HL-60 (cell line): Measurements from ENCODE around the gene MOB3B.

Experiments used
- DNase-seq, 2 experiments: peaks; one replicate each; pipeline ENCODE4 v3.0.0-alpha.2; 2010 to 2020; ENCODE audit warnings: low read depth in 1 of 2, low spot score in 1 of 2
- H3K27ac ChIP-seq: fragments of 250-450 bp; sonication (Bioruptor Pico); replicated peaks from 2 replicates; pipeline ENCODE4 v1.5.1; 2020; ENCODE audit warnings: mild to moderate bottlenecking, moderate library complexity
- H3K27me3 ChIP-seq: fragments of 250-450 bp; sonication (Bioruptor Pico); 2 replicates; pipeline ENCODE4 v1.5.1; 2021; ENCODE audit warnings: mild to moderate bottlenecking, moderate library complexity; ENCODE audit not compliant: insufficient read depth, poor library complexity, severe bottlenecking
- H3K4me3 ChIP-seq: replicated peaks from 2 replicates; pipeline ENCODE4 v1.5.1; 2011; ENCODE audit warnings: mild to moderate bottlenecking, control low read depth, low read length; ENCODE audit not compliant: insufficient read depth
- CTCF ChIP-seq: IDR thresholded peaks from one replicate; pipeline ENCODE4 v1.5.1; 2011; ENCODE audit warnings: low read length, control low read depth, inconsistent platforms; ENCODE audit not compliant: insufficient read depth
- GABPA ChIP-seq: IDR thresholded peaks from 2 replicates; pipeline ENCODE4 v1.6.1; 2012; ENCODE audit warnings: low read depth
- POLR2AphosphoS5 ChIP-seq: IDR thresholded peaks from 2 replicates; pipeline ENCODE4 v1.6.1; 2012; ENCODE audit warnings: low read depth
- REST ChIP-seq: IDR thresholded peaks from 2 replicates; pipeline ENCODE4 v1.6.1; 2012; ENCODE audit warnings: low read depth; ENCODE audit not compliant: insufficient replicate concordance
- SPI1 ChIP-seq: IDR thresholded peaks from 2 replicates; pipeline ENCODE4 v1.6.1; 2012; ENCODE audit warnings: low read depth, mild to moderate bottlenecking, borderline replicate concordance

The MOB3B gene

GRCh38 chr9:27569406-27569805 lies 39.8 kb upstream of the MOB3B start:
- Histone ChIP-seq H3K27ac (no peak overlapping the region), H3K27me3 (no peaks in the 10 kb centered on the region), H3K4me3 (no peak overlapping the region)
- TF ChIP-seq POLR2AphosphoS5 (no peak), CTCF (no peak), GABPA (no peak), SPI1 (no peak), REST (no peak)
- DNase-seq: no peak

GRCh38 chr9:27566118-27566517 lies 36.5 kb upstream of the MOB3B start:
- DNase-seq: no peak
- no peaks in the 10 kb centered on the region for H3K27me3 ChIP-seq
- TF ChIP-seq CTCF (no peak), GABPA (no peak), REST (no peak), SPI1 (no peak), POLR2AphosphoS5 (no peak)
- no peak overlapping the region for H3K4me3 ChIP-seq
- no peak overlapping the region for H3K27ac ChIP-seq

GRCh38 chr9:27565696-27566095 lies 36.1 kb upstream of the MOB3B start:
- no peak for DNase-seq
- H3K27ac ChIP-seq: no peak overlapping the region
- TF ChIP-seq POLR2AphosphoS5 (no peak), SPI1 (no peak), GABPA (no peak), REST (no peak), CTCF (no peak)
- H3K27me3 ChIP-seq: no peaks in the 10 kb centered on the region
- H3K4me3 ChIP-seq: no peak overlapping the region
